HG03159 (cell line): Measurements from ENCODE around the gene STEAP1.
"Not testable (repeated sequence)": the region's sequence is repeated elsewhere in the genome, so short reads cannot be mapped to it uniquely, and the experiment has no call there.

Experiments
- ATAC-seq: cut with Tn5 transposase; IDR thresholded peaks from one replicate; pipeline ENCODE4 v1.9.1; 2021; ENCODE audit warnings: mild to moderate bottlenecking, moderate library complexity; ENCODE audit not compliant: unreplicated experiment

Gene STEAP1

DNA sequence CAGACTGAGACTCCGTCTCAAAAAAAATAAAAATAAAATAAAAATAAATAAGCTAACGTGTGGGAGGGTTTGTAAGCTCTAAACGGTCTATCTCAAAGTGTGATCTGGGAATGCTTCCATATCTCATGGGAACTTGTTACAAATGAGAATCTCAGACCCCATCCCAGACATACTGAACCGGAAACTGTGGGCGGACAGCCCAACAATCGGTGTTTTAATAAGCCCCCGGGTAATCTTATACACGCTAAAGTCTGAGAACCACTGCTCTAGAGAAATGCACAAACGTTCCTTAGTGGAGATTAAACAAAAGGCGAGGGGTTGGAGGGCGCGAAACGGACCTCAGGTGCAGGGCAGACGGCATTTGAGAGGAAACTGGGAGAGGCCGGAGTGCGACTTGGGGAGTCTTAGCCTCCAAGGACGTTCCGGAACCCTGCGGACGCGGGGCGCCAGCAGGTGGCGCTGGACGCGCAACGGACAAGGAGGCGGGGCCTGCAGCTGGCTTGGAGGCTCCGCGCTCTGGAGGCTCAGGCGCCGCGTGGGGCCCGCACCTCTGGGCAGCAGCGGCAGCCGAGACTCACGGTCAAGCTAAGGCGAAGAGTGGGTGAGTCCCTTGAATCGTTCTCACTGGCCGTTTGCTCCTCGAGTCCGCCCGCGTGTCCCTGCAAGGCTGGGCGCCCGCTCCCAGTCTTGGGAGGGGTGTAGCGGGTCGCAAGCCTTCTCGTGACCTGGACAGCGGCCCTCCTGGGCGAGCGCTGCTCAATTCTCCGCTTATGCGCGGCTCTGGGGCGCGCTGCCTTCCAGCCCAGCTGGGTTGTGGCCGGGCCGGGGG, at the start of gene STEAP1:
TSS of gene STEAP1 (plus strand) at position 527 of the 829 bp plus-strand sequence. CDS start 5,320 bp downstream, outside the sequence.
- ATAC-seq: peak; percentile 94

- ATAC-seq: not testable (repeated sequence)
Measured at GRCh38 chr7:90114972-90115371, 39.3 kb upstream of the STEAP1 start.

DNA sequence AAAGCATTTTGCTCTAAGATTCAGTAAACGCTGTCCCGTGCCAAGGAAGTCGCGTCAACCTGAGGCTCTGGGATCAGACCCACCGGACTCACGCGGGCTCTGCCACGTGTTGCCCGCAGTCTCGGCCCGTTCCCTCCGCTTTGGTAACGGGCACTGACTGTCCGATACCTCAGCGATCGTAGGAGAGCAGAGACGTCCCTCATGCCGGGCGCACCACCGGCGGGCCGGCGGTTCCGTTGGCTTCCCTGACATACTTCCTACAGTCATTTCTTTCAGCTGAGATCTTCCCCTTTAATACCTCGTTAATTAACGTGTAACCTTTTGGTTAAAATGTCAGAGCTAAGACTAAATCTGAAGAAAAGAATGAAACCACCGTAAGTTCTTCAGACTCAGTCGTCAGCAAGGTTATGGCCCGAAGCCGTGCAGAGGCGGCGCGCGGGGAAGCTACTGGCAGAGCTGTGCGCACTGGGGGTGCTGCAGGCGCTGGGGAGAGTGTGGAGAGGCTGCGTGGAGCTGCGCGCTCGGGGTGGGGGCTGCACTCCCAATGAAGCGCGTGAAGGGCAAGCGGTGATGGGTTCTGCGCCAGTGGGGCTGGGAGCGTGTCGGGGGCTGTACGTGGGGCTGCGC, 35.6 kb upstream of the STEAP1 start:
- ATAC-seq: not testable (repeated sequence)

DNA sequence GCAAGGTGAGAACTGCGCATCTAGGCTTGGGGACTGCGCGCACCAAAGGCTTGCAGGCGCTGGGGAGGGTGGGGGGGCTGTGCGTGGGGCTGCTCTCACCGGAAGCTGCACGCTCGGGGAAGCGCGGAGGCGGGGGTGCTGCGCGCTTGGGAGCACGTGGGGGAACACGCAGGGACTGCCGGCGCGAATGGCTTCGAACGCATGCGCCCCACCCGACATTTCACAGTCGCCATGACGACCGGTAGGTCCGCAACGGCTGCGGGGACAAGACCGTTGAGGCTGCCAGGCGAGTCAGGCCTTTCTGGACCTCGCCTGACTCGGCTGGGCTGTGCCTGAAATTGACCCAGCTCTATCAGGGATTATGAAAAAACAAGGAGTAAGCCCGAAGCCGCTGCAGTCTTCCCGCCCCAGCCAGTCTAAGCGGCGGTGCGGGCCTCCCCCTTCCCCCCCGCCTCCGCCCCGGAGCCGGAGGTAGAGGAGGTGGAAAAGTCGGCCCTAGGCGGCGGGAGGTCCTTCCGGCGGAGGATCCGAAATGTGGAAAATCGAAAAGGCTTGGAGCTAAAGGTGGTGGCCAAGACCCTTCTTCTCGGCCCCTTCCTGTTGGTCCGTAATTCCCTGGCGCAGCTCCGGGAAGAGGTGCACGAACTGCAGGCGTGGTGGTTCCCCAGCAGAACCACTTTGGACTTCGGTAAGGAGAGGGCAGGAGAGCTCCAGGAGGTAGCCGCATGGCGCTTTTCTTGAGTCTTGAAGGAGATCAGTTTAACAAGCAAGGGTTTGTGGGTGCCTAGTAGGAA, 34.9 kb upstream of the STEAP1 start:
- no peak for ATAC-seq

GRCh38 chr7:90120205-90120604, 34.1 kb upstream of the STEAP1 start:
- not testable (repeated sequence) for ATAC-seq

DNA sequence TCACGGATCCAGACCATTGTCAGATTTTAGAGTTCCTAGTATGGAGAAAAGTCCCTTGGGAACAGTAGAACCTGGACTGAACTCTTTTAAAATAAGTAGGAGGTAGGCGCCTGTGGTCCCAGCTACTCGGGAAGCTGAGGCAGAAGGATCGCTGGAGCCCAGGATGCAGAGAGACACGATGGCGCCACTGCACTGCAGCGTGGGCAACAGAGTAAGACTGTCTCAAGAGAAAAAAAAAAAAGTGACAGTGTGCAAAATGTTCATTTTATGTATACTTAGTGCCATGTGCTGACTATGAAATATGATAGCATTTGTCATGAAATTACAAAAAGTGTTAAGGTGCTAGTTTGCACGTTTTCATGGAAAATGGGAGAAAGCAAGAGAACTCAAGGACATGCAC, 22.5 kb upstream of the STEAP1 start:
- not testable (repeated sequence) for ATAC-seq

GRCh38 chr7:90147079-90147960, 6.9 kb upstream of the STEAP1 start:
- not testable (repeated sequence) for ATAC-seq

DNA sequence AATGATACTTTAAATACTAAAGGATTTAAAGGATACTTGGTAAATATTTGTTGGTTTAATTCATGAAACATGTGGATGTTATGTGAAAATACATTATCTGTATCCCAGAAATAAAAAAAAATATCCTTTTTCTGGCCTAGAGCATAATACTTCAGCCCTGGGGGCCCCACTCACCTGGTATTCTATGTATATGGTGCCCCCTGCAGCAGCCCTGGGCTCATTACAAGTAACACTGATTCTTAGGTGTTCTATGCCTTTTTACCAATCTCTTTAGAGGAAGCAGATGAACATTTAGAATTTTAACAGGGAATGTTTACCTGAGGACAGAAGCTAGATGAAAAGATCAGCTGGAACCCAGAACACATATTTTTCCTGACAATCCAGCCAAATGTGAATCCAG, 4.8 kb upstream of the STEAP1 start:
- not testable (repeated sequence) for ATAC-seq

- ATAC-seq: not testable (repeated sequence)
Measured at GRCh38 chr7:90151884-90152283, 2.4 kb upstream of the STEAP1 start.

- peak; percentile 38 for ATAC-seq
Measured at GRCh38 chr7:90152642-90153253, 1.5 kb upstream of the STEAP1 start.

DNA sequence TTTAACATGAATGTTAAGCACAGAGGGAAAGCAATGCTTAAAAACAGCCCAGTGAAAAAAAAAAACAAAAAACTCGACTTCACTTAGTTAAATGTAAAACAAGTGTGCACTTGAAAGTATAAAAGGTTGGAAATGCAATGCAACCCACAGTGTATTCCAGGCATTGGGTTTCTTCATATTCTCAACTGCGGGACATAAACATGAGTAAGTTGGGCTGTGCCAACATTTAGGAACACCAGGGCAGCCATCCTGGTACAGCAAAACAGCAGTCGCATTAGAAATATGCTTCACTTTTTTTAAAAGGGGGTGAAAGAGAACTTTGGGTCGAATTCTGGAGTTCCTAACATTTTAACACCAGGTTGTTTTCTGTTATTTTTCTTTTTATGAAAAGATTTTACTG, 937 bp downstream of the STEAP1 start:
- no peak for ATAC-seq

- ATAC-seq: not testable (repeated sequence)
Measured at GRCh38 chr7:90157331-90157730, 3.1 kb downstream of the STEAP1 start.

GRCh38 chr7:90157761-90158350, 3.6 kb downstream of the STEAP1 start:
- ATAC-seq: not testable (repeated sequence)

- no peak for ATAC-seq
Measured at GRCh38 chr7:90163534-90163933, 9.3 kb downstream of the STEAP1 start.

DNA sequence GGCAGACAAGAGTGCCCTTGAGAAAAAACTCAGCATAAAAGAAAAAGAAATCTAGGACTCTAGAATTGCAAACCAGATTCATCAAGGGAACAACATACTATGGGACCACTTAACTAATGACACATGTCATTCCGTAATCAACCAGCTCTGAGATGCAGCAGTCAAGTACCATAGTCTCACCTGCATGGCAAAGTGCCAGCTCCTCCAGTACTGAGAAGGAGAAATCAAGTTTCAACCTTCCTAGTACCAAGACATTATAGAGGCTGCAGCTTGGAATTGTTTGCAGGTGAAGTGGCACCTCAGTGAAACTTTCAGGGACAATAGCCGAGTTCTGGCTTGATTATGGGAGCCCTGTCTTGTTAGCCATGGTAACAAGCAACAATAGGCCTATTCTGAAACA, 11.5 kb downstream of the STEAP1 start:
- no peak for ATAC-seq

- ATAC-seq: no peak
Measured at GRCh38 chr7:90166153-90166552, 11.9 kb downstream of the STEAP1 start.

DNA sequence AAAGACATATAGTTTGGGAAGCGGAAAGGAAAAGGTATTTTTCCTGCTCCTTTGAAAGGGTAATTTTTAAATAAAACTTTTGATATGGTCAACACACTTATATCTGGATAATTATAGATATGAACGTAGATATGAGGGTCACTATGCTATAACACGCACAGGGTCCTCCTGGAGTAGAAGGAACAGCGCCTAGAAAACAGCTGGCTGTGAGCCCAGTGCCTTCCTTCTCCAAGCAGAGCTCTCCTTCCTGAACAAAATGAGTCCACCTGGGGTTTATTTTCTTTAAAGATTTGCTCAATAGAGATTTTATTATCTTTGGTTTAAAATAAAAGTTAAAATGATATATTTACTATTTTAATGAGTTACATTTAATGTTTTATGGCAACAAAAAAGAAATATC, 13.1 kb downstream of the STEAP1 start:
- no peak for ATAC-seq

DNA sequence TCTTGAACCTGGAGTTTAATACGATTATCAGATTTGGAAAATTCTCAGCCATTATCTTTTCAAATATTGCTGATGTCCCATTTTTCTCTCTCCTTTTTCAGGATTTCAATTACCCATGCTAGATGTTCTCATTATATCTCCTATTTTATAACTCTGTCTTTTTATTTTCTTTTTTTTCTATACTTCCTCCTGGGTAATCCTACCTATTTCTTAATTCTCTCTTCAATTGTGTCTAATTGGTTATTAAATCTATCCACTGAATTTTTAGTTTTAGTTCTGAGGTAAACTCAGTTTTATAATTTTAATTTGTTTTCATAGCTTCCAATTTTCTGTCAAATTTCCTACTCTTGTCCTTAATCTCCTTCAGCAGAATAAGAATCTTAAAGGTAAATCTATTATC, 15.6 kb downstream of the STEAP1 start:
- ATAC-seq: no peak

- ATAC-seq: no peak
Measured at GRCh38 chr7:90172121-90172520, 17.9 kb downstream of the STEAP1 start.

GRCh38 chr7:90172624-90173023, 18.4 kb downstream of the STEAP1 start:
- ATAC-seq: no peak
